NB4 (cell line): ENCODE results near the gene TMEM63A.

Experiments
- CTCF ChIP-seq: IDR thresholded peaks from one replicate; pipeline ENCODE4 v1.5.1; 2012; ENCODE audit warnings: low read depth, low read length
- MAX ChIP-seq: IDR thresholded peaks from 2 replicates; pipeline ENCODE4 v1.6.1; 2011; ENCODE audit warnings: low read depth, low read length
- MYC ChIP-seq: IDR thresholded peaks from 2 replicates; pipeline ENCODE4 v1.6.1; 2011; ENCODE audit warnings: low read depth, low read length
- POLR2A ChIP-seq: IDR thresholded peaks from 2 replicates; pipeline ENCODE4 v1.6.1; 2011; ENCODE audit warnings: mild to moderate bottlenecking; ENCODE audit not compliant: insufficient read length; ENCODE audit errors: extremely low read depth

- TF ChIP-seq POLR2A (no peak), CTCF (no peak), MYC (no peak), MAX (no peak)
Measured at GRCh38 chr1:225888898-225889601, 6.9 kb upstream of the TMEM63A start, which contains the start of gene LEFTY1.
